Activated CD8-positive, alpha-beta memory T cell treated with anti-CD3 and anti-CD28 coated beads, Interleukin-2, amount 50 U/mL, for 48 hours (primary cell): ENCODE data around the gene CFP.
A peak's percentile ranks its signal among the peaks of the same experiment; 100 is the strongest.

Source experiments
- DNase-seq: peaks from one replicate; pipeline ENCODE4 v3.0.0-alpha.2; 2020

The CFP gene

GRCh38 chrX:47597222-47597621 is 32.5 kb downstream of the CFP start:
- DNase-seq, result no peak

GRCh38 chrX:47596256-47596655 is 33.5 kb downstream of the CFP start:
- no peak for DNase-seq

GRCh38 chrX:47595716-47596251 is 33.9 kb downstream of the CFP start:
- DNase-seq, result no peak

GRCh38 chrX:47593522-47593921 is 36.2 kb downstream of the CFP start:
- no peak for DNase-seq

GRCh38 chrX:47590984-47591383 is 38.7 kb downstream of the CFP start:
- no peak for DNase-seq

GRCh38 chrX:47587906-47588735 is 41.6 kb downstream of the CFP start:
- DNase-seq, result no peak

- no peak for DNase-seq
Measured at GRCh38 chrX:47587091-47587891, 42.4 kb downstream of the CFP start.

- no peak for DNase-seq
Measured at GRCh38 chrX:47586043-47586787, 43.5 kb downstream of the CFP start.

GRCh38 chrX:47585273-47585672 is 44.5 kb downstream of the CFP start:
- no peak for DNase-seq

- DNase-seq, result no peak
Measured at GRCh38 chrX:47584714-47585113, 45.0 kb downstream of the CFP start.

GRCh38 chrX:47583240-47583861 is 46.4 kb downstream of the CFP start:
- DNase-seq, result no peak

- peak; percentile 84 for DNase-seq
Measured at GRCh38 chrX:47581731-47582647, 47.7 kb downstream of the CFP start, which contains the start of gene TIMP1. TSS of gene TIMP1 (plus strand) at chrX:47582436. CDS start at chrX:47583416, 980 bp downstream.

- DNase-seq, result no peak
Measured at GRCh38 chrX:47579537-47579936, 50.2 kb downstream of the CFP start.

GRCh38 chrX:47578692-47579091 is 51.0 kb downstream of the CFP start:
- no peak for DNase-seq

GRCh38 chrX:47577901-47578300 is 51.8 kb downstream of the CFP start:
- DNase-seq, result no peak

GRCh38 chrX:47577424-47577823 is 52.3 kb downstream of the CFP start:
- no peak for DNase-seq

GRCh38 chrX:47576021-47576898 is 53.5 kb downstream of the CFP start:
- no peak for DNase-seq

GRCh38 chrX:47574547-47575301 is 55.0 kb downstream of the CFP start:
- no peak for DNase-seq

- DNase-seq, result no peak
Measured at GRCh38 chrX:47574076-47574546, 55.6 kb downstream of the CFP start.
